Subcutaneous adipose tissue (tissue), 4 donors: ENCODE results near the gene GAS2L3. TPM values are rescaled to one million over a fixed set of nuclear protein-coding genes. Genes with fewer than 3 reads are reported as not detected.

ENCODE experiments used
- total RNA-seq, 4 donors: library from RNA; depleted of rRNA; stranded (reverse); fragments of >200 nt; gene quantifications; one replicate each; pipeline ENCODE4 v1.1.0, GENCODE V29; 2016
- TF ChIP-seq, protein P1 (sequence below): fragments of 450-650 bp; IDR thresholded peaks from one replicate; pipeline ENCODE4 v1.5.1; 2016; ENCODE audit warnings: low read depth, mild to moderate bottlenecking, control low read depth, antibody characterized with exemption, moderate library complexity

Gene GAS2L3
- total RNA-seq, 4 donors from 2014 or later, result 4.0 to 27.0 (median 11.0) TPM

DNA sequence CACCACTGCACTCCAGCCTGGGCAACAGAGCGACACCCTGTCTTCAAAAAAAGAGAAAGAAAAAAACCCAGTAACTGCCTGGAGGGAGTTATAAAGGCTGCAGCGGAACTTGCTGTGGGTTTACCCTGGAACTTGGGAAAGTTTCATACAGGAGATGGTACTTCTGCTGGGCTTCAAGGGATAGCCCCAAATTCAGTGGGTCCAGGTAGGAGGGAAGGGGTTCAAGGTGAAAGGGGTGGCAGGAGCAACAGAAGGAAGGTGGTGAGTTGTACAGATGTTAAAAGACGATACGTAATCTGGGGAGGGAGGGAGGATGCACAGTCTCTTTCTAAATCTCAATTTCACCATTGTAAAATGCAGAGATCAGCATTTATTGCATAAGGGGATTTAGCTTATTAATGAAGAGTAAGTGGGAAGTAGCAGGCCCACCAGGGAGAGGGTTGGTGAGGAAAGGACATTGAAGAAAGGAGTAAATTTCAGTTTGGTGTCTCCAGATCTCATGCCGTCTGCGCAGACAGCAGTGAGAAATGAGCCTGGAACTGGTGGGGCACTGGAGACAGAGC is 8.5 kb upstream of the GAS2L3 start:
- TF ChIP-seq, protein P1, sequence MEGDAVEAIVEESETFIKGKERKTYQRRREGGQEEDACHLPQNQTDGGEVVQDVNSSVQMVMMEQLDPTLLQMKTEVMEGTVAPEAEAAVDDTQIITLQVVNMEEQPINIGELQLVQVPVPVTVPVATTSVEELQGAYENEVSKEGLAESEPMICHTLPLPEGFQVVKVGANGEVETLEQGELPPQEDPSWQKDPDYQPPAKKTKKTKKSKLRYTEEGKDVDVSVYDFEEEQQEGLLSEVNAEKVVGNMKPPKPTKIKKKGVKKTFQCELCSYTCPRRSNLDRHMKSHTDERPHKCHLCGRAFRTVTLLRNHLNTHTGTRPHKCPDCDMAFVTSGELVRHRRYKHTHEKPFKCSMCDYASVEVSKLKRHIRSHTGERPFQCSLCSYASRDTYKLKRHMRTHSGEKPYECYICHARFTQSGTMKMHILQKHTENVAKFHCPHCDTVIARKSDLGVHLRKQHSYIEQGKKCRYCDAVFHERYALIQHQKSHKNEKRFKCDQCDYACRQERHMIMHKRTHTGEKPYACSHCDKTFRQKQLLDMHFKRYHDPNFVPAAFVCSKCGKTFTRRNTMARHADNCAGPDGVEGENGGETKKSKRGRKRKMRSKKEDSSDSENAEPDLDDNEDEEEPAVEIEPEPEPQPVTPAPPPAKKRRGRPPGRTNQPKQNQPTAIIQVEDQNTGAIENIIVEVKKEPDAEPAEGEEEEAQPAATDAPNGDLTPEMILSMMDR, result no peak

DNA sequence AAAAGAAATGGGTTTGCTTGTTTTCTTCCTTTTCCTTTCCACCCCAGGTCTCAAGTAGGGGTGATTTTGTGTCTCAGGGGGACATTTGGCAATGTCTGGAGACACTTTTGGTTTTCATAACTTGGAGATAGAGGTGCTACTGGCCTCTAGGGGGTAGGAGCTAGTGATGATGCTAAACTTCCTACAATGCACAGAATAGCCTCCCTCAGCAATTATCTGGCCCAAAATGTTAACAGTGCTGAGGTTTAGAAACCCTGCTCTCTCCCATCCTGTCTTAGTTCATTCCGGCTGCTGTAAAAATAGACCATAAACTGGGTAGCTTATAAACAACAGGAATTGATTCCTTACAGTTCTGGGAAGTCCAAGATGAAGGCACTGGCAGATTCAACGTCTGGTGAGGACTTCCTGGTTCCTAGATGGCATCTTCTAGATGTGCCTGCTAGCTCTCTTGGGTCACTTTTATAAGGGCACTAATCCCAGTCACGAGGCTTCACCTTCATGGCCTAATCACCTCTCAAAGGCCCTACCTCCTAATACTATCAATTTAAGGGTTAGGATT is 7.4 kb upstream of the GAS2L3 start:
- TF ChIP-seq, protein P1, result no peak

DNA sequence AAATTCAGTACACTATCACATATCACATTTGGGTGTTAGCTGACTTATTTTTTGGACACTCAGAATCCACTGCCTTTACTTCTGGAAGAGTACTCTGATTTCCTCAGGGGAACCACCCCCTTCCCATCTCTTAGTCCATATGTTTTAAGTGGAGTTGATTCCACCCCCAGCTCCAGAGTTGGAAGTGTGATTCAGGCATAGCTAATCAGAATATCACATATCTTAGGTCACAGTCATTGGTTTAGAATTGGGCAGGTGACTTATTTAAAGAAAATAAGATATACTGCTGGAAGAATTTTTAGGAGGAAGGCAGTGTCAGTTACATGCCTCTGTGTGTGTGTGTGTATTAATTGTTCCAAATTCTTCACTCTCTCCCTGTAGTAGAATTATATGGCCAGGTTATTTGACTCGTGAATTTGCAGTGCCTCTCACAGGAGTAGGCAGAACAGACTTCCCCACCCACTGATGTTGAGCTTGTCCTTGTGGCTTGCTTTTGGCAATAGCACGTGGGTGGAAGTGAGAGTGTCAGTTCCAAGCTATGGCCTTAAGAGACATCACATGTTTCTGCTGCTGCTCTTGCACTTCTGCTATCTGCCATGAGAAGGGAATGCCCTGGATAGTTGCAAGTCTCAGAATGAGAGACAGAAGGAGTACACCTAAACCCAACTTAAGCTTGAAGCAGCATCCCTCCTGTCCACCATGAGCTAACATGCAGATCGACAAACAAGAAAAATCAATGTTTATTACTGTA is 6.4 kb upstream of the GAS2L3 start:
- TF ChIP-seq, protein P1, result no peak

DNA sequence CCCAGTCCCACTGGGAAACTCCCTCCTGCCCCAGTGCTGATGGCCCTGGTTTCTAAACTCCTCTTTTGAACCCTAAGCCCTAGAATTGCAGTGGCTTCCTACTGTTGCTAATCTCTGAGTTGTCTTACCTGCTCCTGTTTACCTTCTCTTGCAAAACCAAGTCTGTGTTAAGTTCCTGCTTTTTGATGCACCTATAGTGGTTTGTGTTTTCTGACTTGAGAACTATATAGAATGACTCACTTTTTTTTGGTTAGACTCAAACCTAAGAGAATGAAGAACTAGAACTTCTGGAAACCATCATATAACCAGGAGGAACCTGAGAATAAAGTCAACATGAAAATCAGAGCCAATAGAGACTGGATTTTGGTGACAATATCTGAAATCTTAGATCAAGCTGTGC is 5.5 kb upstream of the GAS2L3 start:
- TF ChIP-seq, protein P1, result no peak

DNA sequence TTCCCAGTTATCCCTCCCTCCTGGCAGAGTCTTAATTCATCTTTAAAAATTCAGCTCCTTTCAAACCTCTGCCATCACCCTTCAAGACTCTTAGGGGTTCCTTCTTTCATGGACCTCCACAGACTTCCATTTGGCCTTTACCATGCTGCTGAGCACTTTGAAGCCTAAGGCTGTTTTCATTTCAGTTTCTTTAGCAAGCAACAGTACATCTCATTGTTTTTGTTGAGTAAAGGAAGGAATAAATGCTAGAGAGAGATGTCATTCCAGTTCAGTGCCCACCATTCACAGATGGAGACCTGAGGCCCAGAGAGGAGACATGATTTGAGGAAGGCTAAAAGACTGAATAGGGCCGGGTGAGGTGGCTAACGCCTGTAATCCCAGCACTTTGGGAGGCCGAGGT is 1.3 kb upstream of the GAS2L3 start:
- TF ChIP-seq, protein P1, result no peak

DNA sequence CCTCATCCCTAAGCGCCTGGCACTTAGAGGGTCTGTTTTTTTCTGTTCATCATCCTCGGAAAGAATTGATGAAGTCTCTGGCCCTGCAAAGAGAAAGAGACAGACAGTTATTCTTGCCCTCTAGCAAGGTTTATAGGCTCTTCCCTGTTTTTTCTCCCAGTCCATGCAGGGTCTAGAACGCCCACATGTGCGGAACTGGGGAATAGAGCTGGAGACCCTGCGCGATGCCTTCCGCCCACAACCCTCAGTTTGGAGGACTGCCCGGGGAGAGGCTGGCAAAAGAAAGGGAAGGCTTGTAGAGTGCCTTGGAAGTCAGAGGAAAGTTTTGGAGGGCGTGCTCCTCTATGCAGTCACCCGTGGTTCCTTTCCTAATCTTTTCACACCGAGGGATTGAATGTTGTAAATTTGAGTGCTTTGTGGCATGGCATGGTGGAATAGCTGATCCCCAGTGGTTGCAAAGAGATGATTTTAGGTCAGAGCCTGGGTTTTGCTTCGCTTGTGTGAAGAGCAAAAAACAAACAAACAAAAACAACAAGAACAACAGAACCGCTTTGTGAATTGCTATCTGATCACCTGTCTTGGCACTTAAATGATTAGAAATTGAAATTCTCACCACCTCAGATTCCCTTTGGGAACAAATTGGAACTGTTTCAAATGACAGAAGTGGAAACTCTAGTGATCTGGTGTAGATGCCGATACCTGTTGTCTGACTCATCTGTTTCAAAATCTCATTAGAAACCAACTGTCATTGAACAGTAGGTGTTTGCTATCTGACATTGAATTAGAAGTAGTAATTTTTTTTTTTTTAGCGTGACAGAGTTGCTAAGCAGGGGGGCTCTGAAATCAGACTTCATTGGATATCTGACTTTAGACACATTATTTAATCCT is 947 bp downstream of the GAS2L3 start:
- TF ChIP-seq, protein P1, result no peak
